HG03439 (cell line): ENCODE measurements around the gene LTV1.

Experiments used
- ATAC-seq: cut with Tn5 transposase; IDR thresholded peaks from one replicate; pipeline ENCODE4 v1.9.1; 2021; ENCODE audit warnings: mild to moderate bottlenecking, moderate library complexity; ENCODE audit not compliant: unreplicated experiment

Gene LTV1

DNA sequence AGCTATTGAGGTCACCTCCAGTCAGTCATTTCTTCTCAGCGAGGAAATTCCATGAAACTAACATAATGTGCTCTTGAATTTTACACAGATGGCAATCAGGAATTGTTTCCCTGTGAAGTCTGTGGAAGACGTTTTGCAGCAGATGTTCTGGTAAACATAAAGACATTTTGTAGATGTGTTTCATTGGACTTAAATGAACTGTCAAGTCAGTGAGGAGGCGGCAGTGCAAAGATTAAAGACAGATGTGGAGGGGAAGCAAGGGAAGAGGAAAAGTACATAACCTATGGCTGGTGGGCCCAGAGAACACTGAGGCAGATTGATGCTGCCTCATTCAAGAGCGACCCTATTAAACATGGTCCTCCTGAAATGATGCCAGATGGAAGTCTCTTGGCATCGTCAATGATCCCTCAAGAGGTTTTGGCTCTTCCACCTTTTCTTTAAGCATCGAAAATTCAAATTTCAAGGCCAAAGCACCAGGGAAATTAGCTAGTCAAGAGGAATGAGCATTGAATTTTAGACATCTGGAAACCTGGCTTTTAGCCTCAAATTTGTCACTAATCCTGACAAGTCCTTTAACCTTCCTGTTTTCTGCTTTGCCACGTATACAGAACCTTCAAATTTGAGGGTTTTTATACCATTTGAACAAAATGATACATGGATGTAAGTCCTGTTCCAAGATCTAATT lies 41.2 kb downstream of the LTV1 start:
- no peak for ATAC-seq

DNA sequence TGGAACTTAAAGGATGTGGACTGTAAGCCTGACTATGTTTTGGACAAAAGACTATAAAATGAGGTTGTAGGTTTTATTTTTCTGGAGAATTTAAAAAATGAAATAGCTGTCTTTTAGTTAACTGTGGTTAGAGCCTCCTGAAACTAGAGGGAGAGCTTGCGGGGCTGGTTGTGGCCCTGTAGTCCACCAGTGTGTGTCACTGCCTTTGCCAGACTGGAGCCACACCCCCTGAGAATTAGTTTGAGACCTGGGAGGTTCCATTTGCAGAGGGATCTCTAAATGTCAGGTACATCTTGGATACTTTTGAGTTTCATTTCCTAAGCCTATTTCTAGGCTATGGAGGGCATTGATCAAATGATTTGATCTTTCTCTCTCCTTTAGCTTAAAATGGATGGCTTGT lies 42.0 kb downstream of the LTV1 start:
- ATAC-seq = no peak

DNA sequence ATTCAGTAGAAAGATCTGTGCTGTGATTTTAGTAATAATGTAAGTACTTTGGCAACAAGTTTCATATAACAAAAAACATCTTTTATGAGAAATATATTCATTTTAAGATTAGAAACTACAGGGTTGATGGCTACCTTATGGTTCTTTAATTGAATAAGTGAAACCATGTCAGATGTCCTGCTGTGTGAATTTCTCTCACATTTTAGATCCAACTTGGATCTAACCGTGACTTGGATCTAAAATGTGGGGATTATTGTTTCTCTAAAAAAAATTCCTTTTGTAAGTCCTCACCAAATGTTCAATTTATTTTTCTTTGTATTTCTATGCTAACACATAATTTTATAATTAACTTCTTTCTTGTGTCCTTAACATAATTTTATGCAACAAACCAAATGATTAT lies 51.5 kb downstream of the LTV1 start:
- ATAC-seq = no peak

DNA sequence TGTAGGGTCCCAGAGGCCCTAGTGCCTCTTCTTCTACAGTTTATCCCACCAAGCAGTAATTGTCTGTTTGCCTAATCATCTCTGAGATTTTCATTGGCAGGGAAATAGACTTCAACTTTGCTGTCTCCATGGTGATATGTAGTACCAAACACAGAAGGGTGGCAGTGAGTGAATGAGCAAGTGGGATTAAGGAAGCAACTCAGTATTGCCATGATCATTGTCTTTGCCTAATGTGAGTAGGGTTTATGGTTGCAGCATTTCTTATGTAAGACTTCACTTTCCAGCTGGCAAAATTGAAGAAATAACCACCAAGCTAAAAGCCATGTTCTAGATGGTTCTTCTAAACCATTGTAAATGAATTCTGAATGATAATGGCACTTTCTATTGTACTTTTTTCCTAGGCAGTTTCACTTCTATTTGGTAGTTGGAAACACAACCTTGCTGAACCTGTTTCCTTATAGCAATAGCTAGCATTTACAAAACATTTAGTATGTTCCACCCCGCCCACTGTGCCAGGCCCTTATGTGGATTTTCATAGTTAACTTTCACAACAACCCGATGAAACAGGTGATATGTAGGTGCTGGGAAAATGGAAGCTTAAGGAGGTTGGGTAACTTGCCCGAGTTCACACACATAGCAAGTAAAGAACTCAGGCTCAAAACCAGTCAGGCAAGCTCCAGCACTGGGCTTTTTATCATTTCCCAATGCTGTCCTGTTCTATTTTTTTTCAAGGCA lies 53.2 kb downstream of the LTV1 start:
- ATAC-seq = no peak

DNA sequence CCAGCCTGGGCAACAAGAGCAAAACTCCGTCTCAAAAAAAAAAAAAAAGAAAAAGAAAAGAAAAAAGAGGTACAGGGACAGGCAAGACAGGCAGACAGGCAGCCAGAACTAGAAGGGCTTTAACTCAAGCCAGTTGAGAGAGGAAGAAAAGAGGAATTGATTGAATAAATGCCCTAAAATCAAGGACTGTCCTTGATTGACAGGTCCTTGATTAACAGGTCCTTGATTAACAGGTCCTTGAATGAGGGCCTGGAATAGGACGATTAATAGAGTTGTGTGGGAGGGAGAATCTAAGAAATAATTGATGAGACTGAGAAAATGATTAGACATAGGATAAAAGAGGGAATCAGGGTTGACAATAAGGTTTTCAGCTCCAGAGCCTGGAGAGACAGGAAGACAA lies 57.2 kb downstream of the LTV1 start:
- ATAC-seq = no peak

DNA sequence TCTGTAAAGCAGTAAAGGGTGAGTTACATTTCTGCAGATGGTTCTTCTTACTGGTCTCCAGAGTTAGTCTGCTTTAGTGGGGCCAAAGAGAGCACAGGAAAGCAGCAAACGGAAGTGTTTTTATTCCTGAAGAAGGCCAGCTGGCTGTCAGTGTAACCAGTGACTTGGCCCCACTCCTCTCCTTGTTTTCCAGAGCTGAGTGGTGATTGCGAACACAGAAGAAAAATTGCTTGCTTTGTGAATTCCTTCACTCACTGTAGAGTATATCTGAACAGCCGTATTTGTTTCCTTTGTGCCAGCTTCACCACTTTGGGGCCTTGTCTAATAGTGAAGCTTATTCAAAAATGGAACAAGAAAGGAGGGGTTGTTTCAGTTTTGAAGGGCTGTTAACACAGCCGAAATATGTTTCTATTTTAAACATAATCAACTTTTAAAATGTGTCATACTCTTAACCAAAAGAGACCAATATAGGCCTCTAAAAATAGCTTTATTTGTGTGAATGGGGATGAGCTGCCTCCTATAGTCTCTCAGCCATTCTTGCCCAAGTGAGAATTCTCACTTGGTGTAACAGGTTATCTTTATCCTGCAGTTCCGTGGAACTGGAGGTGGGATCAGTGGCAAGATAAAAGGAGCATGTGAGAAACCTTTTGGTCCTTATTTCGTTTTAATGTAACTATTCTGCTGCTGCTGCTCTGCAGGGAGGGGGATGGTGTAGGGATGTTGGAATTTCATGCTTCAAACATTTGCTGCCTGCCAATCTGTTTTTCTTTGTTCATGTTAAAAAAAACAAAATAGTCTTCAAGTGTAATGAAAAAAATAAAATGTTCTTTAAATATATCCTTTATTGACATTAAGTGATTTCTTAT lies 59.0 kb downstream of the LTV1 start:
- peak; percentile 97 for ATAC-seq

DNA sequence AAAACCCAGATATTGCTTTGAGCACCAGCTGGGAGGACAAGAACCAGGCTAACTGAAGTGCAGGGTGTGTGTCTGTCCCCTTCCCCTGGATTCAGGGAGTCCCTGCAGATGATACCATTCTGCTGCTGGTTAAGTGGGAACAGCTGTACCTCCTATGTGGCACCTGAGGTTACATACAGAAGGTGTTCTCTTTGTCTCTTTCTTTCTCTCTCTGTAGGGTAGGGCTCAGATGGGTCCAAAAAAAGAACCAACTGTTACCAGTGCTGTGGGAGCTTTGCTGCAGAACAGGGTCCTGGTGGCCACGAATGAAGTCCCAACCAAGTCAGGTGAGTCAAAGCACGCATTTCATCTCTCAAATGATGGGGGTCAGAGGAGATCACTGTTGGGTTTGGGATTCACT lies 59.7 kb downstream of the LTV1 start:
- ATAC-seq = no peak

DNA sequence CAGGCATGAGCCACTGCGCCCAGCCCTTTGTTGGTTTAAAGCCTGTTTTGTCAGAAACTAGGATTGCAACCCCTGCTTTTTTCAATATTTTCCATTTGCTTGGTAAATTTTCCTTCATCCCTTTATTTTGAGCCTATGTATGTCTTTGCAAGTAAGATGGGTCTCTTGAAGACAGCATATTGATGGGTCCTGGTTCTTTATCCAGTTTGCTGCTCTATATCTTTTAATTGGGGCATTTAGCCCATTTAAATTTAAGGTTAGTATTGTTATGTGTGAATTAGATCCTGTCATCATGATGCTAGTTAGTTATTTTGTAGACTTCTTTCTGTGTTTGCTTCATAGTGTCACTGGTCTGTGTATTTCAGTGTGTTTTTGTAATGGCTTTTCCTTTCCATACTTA lies 67.9 kb downstream of the LTV1 start:
- ATAC-seq = no peak

DNA sequence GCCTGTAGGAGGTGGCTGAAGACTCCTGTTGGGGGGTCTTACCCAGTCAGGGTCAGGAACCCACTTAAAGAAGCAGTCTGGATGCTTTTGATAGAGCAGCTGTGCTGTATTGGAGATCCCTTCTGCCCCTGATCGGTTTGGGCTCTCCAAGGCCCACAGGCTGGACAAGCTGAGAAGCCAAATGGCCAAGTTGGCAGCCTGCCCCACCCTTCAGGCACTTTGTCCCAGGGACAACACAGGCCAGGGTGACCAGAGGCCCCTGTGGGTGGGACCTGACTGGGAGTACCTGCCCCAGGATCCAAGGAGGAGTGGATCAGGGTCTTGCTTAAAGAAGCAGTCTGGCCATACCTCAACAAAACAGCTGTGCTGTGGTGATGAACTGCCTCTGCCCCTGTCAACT lies 69.5 kb downstream of the LTV1 start:
- no peak for ATAC-seq
